IPS-18a (cell line): Measurements from ENCODE around the gene PGLYRP3.

ENCODE experiments used
- H3K27ac ChIP-seq: one replicate; pipeline ENCODE4 v1.5.1; 2013; ENCODE audit warnings: low read length
- H3K27me3 ChIP-seq: one replicate; pipeline ENCODE4 v1.6.1; 2013; ENCODE audit warnings: mild to moderate bottlenecking, low read length; ENCODE audit not compliant: control insufficient read depth, insufficient read depth
- H3K36me3 ChIP-seq: one replicate; pipeline ENCODE4 v1.6.1; 2013; ENCODE audit warnings: low read depth, low read length; ENCODE audit not compliant: control insufficient read depth
- H3K4me1 ChIP-seq: one replicate; pipeline ENCODE4 v1.6.1; 2013; ENCODE audit warnings: low read depth, low read length; ENCODE audit not compliant: control insufficient read depth
- H3K4me3 ChIP-seq: one replicate; pipeline ENCODE4 v1.5.1; 2013; ENCODE audit warnings: low read length
- H3K9ac ChIP-seq: one replicate; pipeline ENCODE4 v1.6.1; 2013; ENCODE audit warnings: mild to moderate bottlenecking, low read length, moderate library complexity
- H3K9me3 ChIP-seq: one replicate; pipeline ENCODE4 v1.6.1; 2013; ENCODE audit warnings: low read depth, low read length; ENCODE audit not compliant: control insufficient read depth

The PGLYRP3 gene

DNA sequence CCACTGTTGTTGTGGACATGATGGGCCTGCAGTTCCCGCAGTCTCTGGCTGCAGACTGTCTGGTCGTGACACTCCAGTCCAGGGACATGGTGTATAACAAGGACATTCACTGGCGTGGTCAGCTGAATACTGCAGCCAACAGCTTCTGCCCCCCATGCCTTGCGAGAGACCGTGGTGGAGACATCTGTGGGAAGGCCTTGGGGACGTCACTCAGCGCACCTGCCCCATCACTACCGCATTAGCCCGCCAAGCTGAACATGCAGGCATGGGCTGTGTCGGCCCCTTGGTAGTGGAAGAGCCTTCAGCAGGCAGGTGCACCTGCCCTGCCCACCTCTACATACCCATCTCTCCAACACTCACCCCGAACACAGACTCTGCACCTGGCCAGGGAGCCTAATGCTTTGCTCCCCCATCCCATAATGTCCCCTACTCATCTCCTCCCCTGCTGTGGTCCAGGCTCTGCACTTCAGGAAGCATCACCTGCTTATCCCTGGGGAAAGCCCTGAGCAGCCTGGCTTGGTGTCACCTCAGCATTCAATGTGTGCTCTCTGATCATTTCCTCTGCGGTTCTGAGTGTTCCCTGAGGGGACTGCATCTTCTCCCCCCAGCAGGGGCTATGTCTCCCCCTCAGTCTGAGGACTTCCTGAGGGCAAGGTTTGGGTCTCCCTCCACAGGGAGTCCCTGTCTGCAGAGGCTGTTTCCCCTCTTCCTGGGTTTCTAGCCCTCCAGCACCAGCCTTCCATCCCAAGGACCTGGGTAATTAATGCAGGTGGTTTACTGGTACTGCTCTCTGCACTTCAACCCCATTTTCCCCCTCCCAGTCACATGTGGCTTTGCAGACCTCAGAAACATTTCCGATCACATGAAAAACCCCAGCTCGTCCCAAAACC lies 32.7 kb upstream of the PGLYRP3 start:
- H3K36me3 ChIP-seq: no peaks in the 10 kb centered on the region
- no peaks in the 10 kb centered on the region for H3K9me3 ChIP-seq
- no peak overlapping the region for H3K9ac ChIP-seq
- no peak overlapping the region for H3K4me3 ChIP-seq
- H3K27ac ChIP-seq: no peak overlapping the region
- no peaks in the 10 kb centered on the region for H3K27me3 ChIP-seq
- H3K4me1 ChIP-seq: no peaks in the 10 kb centered on the region

DNA sequence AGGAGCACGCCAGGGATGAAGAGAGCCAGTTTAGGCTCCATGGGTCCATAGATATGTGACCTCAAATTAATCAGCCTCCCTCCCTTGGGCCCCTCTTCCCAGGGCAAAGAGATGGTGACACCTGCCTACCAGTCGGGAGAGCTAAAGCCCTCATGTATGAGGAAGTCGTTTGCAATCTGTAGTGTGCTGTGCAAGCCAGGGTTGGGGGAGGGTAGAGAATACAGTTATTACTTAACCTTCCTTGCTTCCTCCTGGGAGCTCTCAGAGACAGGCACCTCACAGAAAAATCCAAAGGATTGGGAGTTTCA lies 31.9 kb upstream of the PGLYRP3 start:
- Histone ChIP-seq H3K9me3 (no peaks in the 10 kb centered on the region), H3K27ac (no peak overlapping the region), H3K4me1 (no peaks in the 10 kb centered on the region), H3K4me3 (no peak overlapping the region), H3K27me3 (no peaks in the 10 kb centered on the region), H3K9ac (no peak overlapping the region), H3K36me3 (no peaks in the 10 kb centered on the region)

DNA sequence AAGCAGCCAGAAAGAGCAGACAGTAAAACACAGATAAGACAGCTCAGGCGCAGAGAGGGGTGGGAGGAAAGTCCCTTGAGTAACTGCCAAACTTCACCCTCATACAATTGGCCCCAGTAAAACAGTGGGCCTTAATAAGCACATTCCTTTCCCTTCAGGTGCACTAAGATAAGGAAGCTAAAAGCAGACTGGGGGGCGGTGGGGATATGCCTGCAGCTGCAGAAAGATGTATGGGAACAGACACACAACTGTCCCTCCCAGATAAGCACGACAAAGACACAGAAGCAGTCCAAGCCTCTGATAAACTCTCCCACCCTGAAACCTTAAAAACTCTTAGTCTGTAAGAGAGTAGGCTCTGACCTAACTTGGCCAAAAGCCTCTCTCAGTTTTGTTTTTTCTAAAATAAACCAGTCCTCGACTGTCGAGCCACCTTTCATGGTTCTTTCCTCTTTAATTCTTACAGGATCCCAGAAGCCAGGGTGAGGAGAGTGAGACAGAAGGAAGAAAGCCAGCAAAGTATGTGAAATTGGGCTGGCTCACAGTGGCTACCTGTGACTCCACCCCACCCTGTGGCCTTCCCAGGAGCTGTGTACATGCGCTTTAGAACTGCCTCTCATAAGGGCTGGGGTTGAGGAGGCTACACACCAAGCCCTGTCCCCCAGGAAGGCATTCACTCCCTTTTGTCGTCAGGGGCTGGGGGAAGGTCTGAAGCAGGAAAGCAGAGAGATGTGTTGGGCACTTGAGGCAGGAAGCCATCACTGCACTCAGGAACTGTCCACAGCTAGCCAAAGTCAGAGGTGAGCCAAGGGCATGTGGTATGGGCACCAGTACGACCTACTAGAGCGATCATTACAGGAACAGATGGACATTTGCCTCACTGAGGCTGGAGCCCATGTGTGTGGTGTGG lies 31.3 kb upstream of the PGLYRP3 start:
- no peaks in the 10 kb centered on the region for H3K4me1 ChIP-seq
- H3K36me3 ChIP-seq: no peaks in the 10 kb centered on the region
- no peaks in the 10 kb centered on the region for H3K9me3 ChIP-seq
- H3K9ac ChIP-seq: no peak overlapping the region
- H3K4me3 ChIP-seq: no peak overlapping the region
- H3K27ac ChIP-seq: no peak overlapping the region
- no peaks in the 10 kb centered on the region for H3K27me3 ChIP-seq

DNA sequence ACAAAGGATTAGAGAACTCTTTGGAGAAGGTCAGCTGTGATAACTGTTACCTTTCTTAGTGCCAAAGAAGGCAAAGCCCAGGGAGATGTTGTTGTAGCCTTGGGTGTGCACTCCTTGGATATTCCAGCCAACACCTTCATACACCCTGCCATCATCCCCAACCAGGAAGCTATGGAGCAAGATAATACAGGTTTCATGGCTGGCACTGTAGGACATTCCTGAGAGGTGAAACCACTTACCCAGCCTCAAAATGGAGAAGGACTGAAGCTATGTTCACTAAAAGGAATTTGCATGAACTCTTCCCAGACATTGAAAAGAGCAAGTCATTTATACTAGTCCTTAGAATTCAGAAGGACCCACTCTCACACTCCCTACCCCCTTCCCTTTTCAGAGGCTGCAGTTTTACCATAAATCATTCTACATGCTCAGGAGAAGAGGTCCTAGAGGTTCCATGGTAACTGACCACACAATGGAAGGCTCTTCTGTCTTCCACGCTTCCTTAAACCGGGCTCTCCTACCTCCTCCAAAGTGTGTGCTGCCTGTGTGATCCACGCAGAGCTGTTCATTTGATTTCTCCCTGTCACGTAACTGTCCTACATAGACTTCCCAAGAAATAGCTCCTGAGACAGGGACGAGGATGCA lies 30.4 kb upstream of the PGLYRP3 start:
- Histone ChIP-seq H3K36me3 (no peaks in the 10 kb centered on the region), H3K9me3 (no peaks in the 10 kb centered on the region), H3K27ac (no peak overlapping the region), H3K27me3 (no peaks in the 10 kb centered on the region), H3K4me1 (no peaks in the 10 kb centered on the region), H3K9ac (no peak overlapping the region), H3K4me3 (no peak overlapping the region)

DNA sequence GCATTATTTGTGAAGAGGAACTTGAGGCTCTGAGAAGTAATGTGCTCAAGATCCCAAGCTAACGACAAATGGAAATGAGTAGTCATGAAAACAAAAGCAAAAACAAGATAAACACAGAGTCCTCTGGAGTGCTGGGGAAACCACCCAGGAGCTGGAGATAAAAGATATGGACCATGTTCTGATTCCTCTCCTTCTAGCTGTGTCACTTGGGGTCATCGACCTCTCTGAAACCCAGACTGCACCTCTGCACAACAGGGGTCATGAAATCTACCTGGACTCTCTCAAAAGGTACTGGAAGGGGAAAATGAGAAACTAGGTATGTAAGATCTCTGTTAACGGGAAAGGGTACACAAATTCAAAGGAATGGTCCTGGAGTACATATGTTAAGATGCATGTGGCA lies 29.4 kb upstream of the PGLYRP3 start:
- no peak overlapping the region for H3K27ac ChIP-seq
- no peaks in the 10 kb centered on the region for H3K4me1 ChIP-seq
- no peaks in the 10 kb centered on the region for H3K27me3 ChIP-seq
- H3K4me3 ChIP-seq: no peak overlapping the region
- H3K36me3 ChIP-seq: no peaks in the 10 kb centered on the region
- no peaks in the 10 kb centered on the region for H3K9me3 ChIP-seq
- H3K9ac ChIP-seq: no peak overlapping the region

DNA sequence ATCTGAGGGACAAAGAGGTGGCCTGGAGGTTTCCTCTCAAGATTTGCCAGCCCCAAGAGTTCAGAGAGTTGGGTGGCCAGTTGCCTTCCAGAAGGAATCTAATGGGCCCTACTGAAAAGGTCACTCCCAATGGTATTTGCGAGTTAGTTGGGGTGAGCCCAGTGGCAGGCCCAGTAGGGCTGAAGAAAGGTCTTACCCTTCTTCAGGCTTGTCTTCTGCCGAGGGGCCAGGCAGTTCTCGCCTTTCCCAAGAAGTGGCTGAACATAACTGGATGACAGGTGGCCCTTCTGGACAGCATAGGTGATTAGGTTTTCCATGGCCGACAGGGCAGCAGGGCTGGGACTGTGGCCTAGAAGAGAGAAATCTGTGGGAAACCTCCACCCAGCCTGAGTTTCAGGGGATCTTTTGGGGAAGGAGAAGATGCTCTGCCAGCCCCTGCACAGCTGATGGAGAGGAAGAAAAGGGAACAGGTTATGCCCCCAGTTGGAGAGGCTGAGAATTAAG lies 28.7 kb upstream of the PGLYRP3 start:
- H3K27me3 ChIP-seq: no peaks in the 10 kb centered on the region
- no peak overlapping the region for H3K4me3 ChIP-seq
- no peak overlapping the region for H3K27ac ChIP-seq
- H3K4me1 ChIP-seq: no peaks in the 10 kb centered on the region
- H3K9me3 ChIP-seq: no peaks in the 10 kb centered on the region
- H3K36me3 ChIP-seq: no peaks in the 10 kb centered on the region
- no peak overlapping the region for H3K9ac ChIP-seq

DNA sequence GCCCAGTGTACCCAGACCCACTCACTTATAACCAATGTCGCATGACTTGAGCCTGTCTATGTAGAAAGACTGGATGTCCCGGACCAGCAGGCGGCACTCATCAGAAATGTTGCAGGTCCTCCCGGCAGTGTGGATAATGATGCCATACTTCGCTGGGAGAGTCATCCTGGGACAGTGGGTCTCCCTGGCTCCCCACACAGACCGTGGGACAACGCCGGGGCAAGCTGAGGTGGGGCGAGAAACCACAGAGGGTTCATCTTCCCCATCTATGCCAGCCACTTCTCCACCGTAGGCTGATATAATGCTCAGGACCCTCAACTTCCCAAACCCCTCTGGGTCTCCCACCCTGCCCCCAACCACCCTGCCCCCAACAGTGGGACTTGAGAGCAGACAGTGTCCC lies 27.6 kb upstream of the PGLYRP3 start:
- H3K27ac ChIP-seq: no peak overlapping the region
- H3K9me3 ChIP-seq: no peaks in the 10 kb centered on the region
- no peaks in the 10 kb centered on the region for H3K27me3 ChIP-seq
- no peaks in the 10 kb centered on the region for H3K36me3 ChIP-seq
- no peak overlapping the region for H3K4me3 ChIP-seq
- H3K4me1 ChIP-seq: no peaks in the 10 kb centered on the region
- H3K9ac ChIP-seq: no peak overlapping the region

DNA sequence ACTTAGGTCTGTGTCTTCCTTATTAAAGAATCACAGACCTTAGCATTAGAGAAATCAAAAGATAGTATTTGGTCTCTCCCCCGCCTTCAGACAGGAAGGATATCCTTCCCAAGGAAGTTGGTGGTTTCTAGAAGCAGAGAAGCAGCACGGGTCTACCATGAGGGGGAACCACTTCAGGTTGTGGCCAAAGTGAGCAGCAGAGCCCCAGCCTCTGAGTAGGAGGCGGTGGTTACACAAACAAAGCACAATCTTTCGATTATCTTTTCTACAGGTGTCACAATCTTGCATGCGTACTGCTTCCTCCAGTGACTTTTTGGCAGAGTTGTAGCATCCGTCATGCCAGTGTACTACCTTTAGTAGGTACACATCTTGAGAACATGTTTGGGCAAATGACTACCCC lies 27.1 kb upstream of the PGLYRP3 start:
- no peaks in the 10 kb centered on the region for H3K9me3 ChIP-seq
- H3K4me1 ChIP-seq: no peaks in the 10 kb centered on the region

DNA sequence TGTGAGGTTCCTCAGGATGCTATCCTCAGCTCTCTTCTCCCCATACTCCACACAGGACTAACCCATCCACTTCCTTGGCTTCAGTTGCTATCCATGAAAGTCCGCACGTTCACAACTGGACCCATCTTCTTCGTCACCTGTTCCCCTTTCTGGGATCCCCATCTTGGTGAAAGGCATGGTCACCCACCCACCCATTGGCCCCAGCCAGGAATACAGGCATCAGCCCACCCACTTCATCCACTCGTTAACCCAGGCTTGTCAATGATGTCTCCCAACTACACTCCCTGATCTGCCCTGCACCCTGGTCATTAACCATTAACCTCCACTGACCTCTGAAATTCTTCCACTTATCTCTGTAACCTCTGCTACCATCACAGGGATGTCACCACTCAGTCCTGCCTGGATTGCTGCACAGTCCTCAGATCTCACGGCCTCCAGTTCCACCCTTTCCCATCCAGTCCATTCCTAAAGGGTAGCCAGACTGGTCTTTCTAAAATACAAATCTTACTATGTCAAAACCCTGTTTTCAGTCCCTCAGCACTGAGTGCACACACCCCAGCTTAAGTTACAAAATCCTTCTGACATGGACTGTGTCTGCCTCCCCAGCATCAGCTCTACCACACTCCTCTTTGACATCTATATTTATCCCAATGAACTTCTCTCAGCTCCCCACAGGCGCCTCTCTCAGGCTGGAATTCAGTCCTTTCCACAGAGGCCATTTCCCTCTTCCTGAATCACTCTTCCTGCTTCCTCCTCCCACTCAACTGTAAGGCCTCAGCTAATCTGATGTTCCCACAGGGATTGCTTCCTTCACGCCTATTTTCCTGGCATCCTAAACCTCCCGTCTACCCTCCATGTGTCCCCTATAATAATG lies 25.5 kb upstream of the PGLYRP3 start:
- no peak overlapping the region for H3K9ac ChIP-seq
- H3K4me3 ChIP-seq: no peak overlapping the region
- no peaks in the 10 kb centered on the region for H3K9me3 ChIP-seq
- no peaks in the 10 kb centered on the region for H3K27me3 ChIP-seq
- no peaks in the 10 kb centered on the region for H3K4me1 ChIP-seq
- H3K36me3 ChIP-seq: no peaks in the 10 kb centered on the region
- no peak overlapping the region for H3K27ac ChIP-seq

More for the DNA sequence above, 27.1 kb upstream of the PGLYRP3 start:
- no peaks in the 10 kb centered on the region for H3K36me3 ChIP-seq
- no peak overlapping the region for H3K4me3 ChIP-seq
- no peak overlapping the region for H3K9ac ChIP-seq
- no peaks in the 10 kb centered on the region for H3K27me3 ChIP-seq
- no peak overlapping the region for H3K27ac ChIP-seq

DNA sequence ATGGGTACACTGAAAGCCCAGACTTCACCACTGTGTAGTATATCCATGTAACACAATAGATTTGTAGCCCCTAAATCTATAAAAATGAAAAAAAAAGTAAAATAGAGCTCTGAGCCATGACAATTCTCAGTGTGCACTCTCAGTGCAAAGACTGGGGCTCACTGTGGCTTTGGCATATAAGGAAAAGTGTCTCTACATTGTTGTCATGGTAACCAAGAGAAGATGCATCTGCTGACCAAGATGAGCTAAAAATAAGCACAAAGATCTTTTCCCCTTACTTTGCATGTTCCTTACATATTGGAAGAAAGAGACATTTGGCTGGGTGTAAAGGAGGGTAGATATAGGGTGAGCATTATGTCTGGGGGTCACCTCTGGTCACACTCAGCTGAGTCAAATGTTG lies 23.9 kb upstream of the PGLYRP3 start:
- no peak overlapping the region for H3K4me3 ChIP-seq
- no peaks in the 10 kb centered on the region for H3K9me3 ChIP-seq
- no peak overlapping the region for H3K27ac ChIP-seq
- no peaks in the 10 kb centered on the region for H3K27me3 ChIP-seq
- no peak overlapping the region for H3K9ac ChIP-seq
- H3K4me1 ChIP-seq: no peaks in the 10 kb centered on the region
- H3K36me3 ChIP-seq: no peaks in the 10 kb centered on the region

DNA sequence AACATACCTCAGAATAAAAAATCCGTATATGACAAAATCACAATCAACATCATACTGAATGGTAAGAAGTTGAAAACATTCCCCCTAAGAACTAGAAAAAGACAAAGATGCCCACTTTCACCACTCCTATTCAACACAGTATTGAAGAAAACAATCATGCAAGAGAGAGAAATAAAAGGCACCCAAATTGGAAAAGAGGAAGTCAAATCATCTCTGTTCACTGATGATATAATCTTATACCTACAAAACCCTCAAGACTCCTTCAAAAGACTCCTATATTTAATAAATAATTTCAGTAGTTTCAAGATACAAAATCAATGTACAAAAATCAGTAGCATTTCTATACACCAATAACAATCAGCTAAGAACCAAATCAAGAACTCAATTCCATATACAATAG lies 21.1 kb upstream of the PGLYRP3 start:
- no peaks in the 10 kb centered on the region for H3K27me3 ChIP-seq
- H3K9me3 ChIP-seq: no peaks in the 10 kb centered on the region
- H3K36me3 ChIP-seq: no peaks in the 10 kb centered on the region
- H3K27ac ChIP-seq: no peak overlapping the region
- no peak overlapping the region for H3K9ac ChIP-seq
- no peaks in the 10 kb centered on the region for H3K4me1 ChIP-seq
- H3K4me3 ChIP-seq: no peak overlapping the region
